GM21786 (cell line): Measurements from ENCODE around the gene LGALS3.

Experiments
- ATAC-seq: cut with Tn5 transposase; IDR thresholded peaks from one replicate; pipeline ENCODE4 v1.9.1; 2021; ENCODE audit not compliant: unreplicated experiment

LGALS3 gene

DNA sequence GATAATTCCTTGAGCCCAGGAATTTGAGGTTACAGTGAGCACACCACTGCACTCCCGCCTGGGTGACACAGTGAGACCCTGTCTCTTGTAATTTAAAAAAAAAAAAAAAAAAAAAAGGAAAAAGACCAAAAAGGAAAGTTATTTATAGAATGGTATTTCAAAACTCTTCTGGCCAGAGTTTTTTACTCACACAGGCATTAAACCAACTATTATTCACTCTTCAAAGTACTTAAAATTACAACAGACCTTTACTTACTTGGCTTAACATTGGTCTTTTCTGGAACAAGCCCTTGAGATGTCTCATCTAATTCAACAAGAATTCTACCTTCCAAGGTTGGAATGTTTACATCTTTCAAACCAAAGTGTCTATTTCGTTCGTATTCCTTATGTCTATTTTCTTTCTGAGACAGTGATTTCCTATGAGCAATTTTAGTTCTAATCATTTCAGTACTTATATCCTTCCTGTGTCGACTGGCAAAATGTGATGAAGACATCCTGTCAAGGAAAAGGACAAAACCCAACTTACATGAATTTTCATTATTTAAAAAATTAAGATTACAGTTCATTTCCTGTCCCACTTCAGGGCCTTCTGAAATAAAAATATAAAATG, 59.7 kb downstream of the LGALS3 start:
- no peak for ATAC-seq

DNA sequence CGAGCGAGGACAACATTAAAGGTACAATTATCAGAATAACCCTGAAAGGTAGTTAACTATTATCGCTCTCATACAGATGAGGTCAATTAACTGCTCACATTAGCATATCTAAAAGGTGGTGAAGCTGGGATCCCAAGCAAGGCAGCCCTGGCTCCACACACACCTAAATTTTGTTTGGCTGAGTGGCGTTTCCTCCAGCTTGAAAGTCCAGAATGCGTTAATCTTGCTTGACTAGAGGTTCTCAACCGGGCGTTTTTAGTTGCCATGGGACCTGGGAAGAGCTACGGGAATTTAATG, 61.8 kb downstream of the LGALS3 start:
- no peak for ATAC-seq

DNA sequence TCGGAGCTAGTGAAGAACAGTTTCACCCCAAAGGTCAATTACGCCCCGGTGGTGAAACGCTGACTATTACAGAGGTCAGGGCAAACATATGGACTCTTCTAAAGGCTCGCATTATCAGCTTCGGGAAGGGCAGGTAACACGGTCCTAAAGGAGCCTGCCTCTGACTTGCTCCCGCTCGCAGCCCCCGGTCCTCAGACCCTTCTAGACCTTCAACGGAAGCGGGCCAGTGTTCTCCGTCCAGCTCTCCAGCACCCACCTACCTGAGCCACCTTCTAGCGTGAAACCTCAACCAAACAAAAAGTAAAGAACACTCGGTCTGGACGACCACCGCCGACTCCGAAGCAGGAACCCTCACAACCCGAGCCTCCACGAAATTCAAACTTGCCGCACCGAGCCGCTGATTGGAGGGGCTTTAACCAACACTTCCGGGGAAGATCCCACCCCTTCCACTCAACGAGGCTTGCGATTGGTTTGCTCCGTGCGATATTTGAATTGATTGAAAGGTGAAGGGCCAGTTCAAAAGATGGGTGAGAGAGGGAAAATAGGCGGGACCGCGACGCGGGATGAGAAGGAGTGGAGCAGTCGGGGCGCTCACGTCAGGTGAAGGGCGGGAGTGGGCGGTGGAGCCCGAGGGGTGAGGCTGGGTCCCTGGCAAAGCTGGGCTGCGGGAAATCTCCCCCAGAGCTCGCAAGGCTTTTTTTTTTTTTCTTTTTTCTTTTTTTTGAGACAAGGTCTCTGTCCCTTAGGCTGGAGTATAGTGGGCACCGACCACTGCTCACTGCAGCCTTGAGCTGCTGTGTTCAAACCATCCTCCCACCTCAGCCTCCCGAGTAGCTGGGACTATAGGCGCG, 62.4 kb downstream of the LGALS3 start, which contains the start of gene DLGAP5:
Gene DLGAP5, minus strand, starts transcription at position 383 of the 851 bp plus-strand sequence. CDS start 2,406 bp downstream, outside the sequence.
- ATAC-seq = peak; percentile 98

DNA sequence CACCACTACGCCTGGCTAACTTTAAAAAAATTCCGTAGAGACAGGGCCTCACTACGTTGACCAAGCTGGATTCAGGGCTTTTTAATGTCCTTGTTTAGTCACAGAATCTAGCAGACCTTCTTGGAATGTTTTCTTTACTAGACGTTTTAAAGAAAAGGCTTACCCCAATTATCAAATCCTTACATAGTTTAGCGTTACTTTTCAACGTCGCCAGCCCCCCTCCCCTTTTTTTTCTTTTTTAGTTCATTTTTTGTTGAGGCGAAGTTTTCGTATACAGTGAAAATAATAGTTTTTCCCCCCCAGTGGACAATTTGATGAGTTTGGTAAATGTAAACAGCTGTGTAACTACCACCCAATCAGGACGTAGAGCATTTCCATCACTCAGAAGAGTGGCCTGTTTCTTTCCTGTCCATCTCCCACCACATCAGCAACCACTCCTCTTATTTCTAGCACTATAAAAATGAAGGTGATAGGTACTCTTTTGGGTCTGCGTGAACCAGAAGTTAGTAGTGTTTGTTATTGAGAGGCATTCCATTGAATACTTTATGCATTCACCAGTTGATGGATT, 63.1 kb downstream of the LGALS3 start:
- ATAC-seq = no peak

DNA sequence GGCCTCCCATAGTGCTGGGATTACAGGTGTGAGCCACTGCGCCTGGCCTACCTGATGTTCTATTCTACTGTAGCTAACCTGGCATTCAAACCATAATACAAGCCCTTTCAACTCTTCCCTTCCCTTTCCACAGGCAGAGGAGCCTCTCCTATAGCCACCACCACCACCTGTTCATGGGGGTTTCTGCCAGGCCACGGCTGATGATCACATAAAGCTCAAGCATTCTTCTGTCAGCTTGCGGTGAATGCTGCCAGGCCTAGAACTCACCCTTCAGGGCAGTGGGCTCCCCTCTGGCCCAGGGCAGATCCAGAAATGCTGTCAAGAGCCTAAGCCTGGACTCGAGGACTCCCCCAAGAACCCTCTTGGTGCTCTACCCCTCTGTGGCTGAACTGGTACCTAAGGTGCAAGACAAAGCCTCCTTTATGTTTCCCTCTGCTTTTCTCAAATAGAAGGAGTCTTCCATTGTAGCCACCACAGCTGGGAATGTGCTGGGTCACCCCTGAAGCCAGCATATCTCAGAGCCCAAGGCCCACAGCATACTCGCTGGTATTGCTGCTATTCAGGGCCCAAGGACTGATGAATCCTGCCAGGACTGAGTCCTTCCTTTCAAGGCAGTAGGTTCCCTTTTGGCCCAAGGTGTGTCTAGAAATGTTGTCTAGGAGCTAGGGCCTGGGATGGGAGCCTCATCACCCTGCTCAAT, 65.8 kb downstream of the LGALS3 start:
- no peak for ATAC-seq
